ENCODE data around the gene RPL3. TPM values are rescaled to one million over a fixed set of nuclear protein-coding genes. Genes with fewer than 3 reads are reported as not detected.

The RPL3 gene
- total RNA-seq, 4 donors from 2014 or later = 1,543 to 2,117 (median 1,973) TPM

- no peak for TF ChIP-seq CTCF (IDR thresholded peaks at IDR 0.05)
- ATAC-seq (ENCODE audit: low FRiP score) (no peak), DNase-seq (ENCODE audit: low spot score) (no peak)
These were observed 21.8 kb downstream of the RPL3 start for GRCh38 chr22:39297490-39298240.

GRCh38 chr22:39296981-39297489 is 22.4 kb downstream of the RPL3 start:
- no peak for TF ChIP-seq CTCF (IDR thresholded peaks at IDR 0.05)
- no peak for DNase-seq (ENCODE audit: low spot score)
- ATAC-seq (ENCODE audit: low FRiP score) = no peak

GRCh38 chr22:39296535-39296934 is 22.9 kb downstream of the RPL3 start:
- DNase-seq (ENCODE audit: low spot score) (no peak), ATAC-seq (ENCODE audit: low FRiP score) (no peak)
- TF ChIP-seq CTCF (IDR thresholded peaks at IDR 0.05) = no peak

DNA sequence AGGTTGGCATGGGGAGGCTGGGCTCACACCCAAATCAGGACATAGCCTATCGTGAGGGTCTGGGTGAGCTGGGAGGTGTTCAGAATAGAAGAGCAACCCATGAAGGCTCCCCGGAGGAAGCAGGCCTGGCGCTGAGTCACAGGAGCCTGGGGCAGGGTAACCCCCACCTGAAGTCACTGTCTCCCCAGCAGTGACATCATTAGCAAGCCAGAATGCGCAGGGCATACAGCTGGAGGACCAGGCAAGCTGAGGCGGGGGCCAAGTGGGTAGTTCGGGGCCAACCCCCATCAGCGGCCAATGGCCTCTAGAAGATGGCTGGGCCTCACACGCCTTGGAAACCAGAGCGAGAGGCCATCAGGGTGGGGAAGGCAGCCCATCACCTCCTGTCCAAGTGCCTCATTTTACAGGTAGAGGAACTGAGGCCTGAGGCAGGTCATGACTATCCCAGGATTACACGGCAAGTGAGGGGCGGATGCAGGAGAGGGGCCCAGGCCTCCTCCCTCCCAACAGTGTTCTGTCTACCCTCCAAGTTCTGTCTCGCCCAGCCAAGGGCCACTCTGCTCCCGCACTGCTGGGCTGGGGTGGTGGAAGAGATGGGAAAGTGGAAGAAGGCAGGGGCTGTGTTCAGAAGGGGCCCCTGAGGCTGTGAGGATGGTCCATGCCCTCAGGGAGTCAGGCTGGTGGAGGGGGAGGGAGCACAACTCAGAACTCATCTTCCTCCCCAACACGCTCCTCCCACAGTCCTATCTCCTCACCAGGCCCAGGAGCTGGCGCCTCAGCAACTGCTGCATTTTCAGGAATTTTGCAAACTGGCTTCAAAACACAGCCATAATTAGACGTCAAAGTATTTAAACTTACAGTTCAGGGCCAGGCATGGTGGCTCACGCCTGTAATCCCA is 24.6 kb downstream of the RPL3 start:
- no peak for DNase-seq (ENCODE audit: low spot score)
- no peak for TF ChIP-seq CTCF (IDR thresholded peaks at IDR 0.05)
- ATAC-seq (ENCODE audit: low FRiP score) = no peak

DNA sequence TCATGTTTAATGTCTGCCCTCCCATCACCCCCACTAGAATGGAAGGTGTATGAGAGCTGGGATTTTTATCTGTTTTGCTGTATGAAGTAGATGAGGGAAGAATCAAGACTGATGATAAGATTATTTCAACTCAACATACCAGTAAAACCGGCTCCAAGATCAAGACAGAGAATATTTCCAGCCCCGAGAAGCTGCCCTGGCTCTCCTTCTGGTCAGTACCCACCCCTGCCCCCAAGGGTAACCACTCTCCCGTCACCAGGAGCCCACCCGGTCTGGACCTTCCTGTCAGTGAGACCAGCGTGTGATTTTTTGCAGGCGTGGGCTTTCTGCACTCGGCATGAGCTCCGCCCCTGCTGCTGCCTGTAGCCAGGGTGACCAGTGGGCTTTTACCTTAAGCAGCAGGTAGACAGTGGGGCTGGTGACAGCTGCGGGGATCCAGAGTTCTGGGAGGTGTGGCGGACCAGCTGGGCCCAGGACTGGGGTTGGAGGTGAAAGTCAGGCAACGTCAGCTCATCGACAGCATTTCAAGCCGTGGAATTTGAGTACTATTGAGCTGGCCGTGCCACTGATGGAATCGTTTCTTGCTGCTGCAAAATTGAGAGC is 25.6 kb downstream of the RPL3 start:
- no peak for TF ChIP-seq CTCF (IDR thresholded peaks at IDR 0.05)
- no peak for ATAC-seq (ENCODE audit: low FRiP score)
- DNase-seq (ENCODE audit: low spot score) = no peak

DNA sequence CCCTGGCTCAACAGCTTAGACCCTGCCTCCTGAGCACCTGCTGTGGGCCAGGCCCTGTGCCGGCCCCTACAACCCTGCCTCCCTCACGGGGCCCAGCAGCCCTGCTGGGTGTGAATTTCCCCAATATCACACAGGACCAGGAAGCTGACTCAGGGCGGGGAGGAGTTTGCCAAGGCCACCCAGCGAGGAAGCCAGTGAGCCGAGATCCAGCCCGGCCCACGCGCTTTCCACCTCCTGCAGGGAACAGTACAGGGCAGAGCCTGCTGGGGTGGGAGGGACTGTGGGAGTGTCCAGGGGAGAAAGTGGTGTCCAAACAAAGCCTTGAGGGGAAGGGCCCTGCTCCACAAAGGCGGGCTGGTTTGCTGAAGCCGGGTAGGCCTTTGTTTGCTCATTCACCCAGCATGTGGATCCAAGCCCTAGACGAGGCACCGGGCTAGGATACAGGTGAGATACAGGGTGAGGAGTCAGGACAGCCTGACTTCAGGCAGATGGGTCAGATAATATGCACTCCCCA is 26.8 kb downstream of the RPL3 start:
- no peak for TF ChIP-seq CTCF (IDR thresholded peaks at IDR 0.05)
- peak; percentile 91 for ATAC-seq (ENCODE audit: low FRiP score)
- DNase-seq (ENCODE audit: low spot score) = peak; percentile 75
